GM10847 (cell line): ENCODE results near the gene RAD50.

Source experiments
- POLR2A ChIP-seq: IDR thresholded peaks from 2 replicates; pipeline ENCODE4 v1.6.1; 2011; ENCODE audit not compliant: insufficient read length; ENCODE audit errors: extremely low read depth

RAD50 gene

GRCh38 chr5:132556153-132556762, 519 bp upstream of the RAD50 start:
- no peak for TF ChIP-seq POLR2A

GRCh38 chr5:132557478-132558172, 848 bp downstream of the RAD50 start:
- no peak for TF ChIP-seq POLR2A

- TF ChIP-seq POLR2A, result no peak
Measured at GRCh38 chr5:132559383-132560060, 2.7 kb downstream of the RAD50 start.

- no peak for TF ChIP-seq POLR2A
Measured at GRCh38 chr5:132561601-132562000, 4.8 kb downstream of the RAD50 start.

DNA sequence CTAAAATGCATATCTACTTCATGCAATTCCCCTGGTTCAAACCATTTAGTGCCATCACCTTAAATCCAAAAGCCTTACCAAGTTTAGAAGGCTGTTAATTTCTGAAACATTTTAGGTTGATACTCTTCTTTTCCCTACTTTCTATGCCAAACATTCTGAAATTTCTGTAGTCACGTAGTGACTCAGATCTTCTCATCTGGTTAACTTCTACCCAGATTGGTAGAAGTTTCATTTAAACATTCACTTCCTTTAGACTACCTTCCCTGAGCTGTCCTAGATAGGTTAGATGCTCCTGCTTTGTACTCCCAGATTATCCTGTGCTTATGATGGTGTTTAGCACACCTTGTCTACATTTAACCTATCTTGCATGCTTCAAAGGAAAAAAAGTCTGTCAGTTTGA, 9.9 kb downstream of the RAD50 start:
- no peak for TF ChIP-seq POLR2A

DNA sequence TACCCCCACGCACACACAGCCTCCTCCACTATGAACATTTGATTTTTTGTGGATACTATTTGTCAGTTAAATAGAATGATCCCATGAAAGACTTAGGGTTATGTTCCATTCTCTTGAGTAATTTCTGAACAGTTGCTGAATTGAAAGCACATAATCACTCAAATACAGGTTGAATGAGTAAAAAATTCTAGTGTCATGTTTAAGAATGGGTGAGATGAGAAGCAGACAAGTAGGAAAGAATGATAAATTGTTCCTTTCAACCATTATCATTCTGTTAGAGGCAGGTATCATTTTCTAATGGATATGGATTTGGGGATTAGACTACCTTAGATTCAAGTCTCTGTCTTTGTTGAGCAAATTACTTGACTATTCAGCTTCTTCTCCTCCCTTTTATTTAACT, 19.3 kb downstream of the RAD50 start:
- TF ChIP-seq POLR2A, result no peak

GRCh38 chr5:132586063-132586462, 29.3 kb downstream of the RAD50 start:
- no peak for TF ChIP-seq POLR2A

DNA sequence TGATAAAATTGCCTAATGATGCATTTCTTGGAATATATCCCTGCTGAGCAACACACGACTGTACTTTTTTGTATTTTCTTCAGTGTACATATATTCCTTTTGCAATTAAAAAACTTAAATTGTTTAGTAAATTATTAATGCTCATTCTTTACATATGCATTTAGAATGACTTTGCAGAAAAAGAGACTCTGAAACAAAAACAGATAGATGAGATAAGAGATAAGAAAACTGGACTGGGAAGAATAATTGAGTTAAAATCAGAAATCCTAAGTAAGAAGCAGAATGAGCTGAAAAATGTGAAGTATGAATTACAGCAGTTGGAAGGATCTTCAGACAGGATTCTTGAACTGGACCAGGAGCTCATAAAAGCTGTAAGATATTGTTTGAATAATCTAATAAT, 32.7 kb downstream of the RAD50 start:
- no peak for TF ChIP-seq POLR2A

- TF ChIP-seq POLR2A, result no peak
Measured at GRCh38 chr5:132591145-132591544, 34.4 kb downstream of the RAD50 start.

- TF ChIP-seq POLR2A, result no peak
Measured at GRCh38 chr5:132592521-132592920, 35.7 kb downstream of the RAD50 start.

- TF ChIP-seq POLR2A, result no peak
Measured at GRCh38 chr5:132594170-132594569, 37.4 kb downstream of the RAD50 start.

DNA sequence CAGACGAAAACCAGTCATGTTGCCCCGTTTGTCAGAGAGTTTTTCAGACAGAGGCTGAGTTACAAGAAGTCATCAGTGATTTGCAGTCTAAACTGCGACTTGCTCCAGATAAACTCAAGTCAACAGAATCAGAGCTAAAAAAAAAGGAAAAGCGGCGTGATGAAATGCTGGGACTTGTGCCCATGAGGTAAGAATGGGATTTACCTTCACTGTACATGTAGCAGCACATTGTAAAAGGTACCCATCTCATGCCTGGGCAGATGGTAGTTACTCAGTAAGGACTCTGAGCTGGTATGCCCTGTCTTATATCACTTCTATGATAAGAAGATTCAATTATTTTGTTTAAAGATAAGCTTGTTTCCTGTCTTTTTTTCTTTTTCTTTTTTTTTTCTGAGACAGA, 38.8 kb downstream of the RAD50 start:
- no peak for TF ChIP-seq POLR2A

DNA sequence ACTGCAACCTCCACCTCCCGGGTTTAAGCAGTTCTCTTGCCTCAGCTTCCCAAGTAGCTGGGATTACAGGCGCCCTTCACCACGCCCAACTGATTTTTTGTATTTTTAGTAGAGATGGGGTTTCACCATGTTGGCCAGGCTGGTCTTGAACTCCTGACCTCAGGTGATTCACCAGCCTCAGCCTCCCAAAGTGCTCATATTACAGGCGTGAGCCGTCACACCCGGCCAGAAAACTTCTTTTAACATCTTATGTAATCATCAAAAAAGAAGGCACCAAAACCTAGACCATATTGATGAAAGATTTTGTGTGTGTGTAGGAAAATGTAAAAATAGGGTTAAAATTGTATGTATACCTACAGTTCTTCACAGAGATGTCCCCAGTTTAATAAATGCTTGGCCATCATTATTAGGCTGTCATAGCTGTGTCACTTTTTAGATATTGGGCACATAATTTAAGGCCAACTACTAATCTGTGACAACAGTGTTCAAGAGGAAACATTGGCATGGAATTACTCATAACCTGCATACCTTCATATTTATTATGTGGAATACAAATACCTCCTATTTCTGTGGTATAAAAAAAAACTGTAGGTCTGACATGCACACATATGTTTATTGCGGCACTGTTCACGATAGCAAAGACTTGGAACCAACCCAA, 44.4 kb downstream of the RAD50 start:
- TF ChIP-seq POLR2A, result no peak

DNA sequence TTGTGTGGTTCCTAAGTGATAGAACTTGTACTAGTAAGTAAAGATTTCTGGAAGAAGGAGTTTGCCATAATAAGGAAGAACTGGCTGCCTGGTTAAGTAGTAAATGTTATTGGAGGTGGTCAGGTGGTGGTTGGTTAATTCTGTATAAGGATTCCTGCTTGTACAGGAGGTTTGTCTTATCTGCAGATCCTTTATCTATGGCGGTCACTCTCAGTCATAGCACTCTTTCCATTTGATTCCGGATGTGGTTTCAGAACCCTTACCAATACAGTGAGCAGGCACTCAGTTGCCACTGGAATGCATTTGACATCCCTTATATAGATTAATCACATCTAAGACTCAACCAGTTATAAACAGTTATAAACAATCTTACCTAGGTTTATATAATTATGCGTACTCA, 50.3 kb downstream of the RAD50 start:
- no peak for TF ChIP-seq POLR2A

GRCh38 chr5:132608107-132608506, 51.3 kb downstream of the RAD50 start:
- no peak for TF ChIP-seq POLR2A

GRCh38 chr5:132611965-132612364, 55.2 kb downstream of the RAD50 start:
- no peak for TF ChIP-seq POLR2A
